ENCODE measurements around the gene DNAJA3. TPM values are rescaled to one million over a fixed set of nuclear protein-coding genes. Genes with fewer than 3 reads are reported as not detected.

Gene DNAJA3
- polyA plus RNA-seq, 1 experiment: 32.1 TPM

DNA sequence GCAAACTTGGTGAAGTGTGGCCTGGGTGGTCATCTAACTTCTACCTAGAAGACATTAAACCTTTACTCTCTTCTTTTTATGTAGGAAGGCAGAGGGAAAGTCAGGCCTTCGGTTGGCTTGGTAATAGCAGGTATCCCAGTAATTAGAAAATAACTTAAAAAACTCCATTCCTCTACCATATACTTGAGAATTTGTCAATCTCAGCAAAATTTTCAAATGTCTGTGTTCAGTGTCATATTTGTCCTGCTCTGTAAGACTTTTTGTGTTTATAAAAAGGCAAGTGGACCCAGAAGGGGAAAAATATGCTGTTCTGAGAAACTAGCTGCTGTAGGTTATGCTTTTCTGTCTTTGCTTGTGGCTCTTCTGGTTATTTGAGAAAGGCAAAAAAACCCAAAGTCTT, 56.3 kb downstream of the DNAJA3 start:
- POLR2A ChIA-PET: no interaction called here
- Histone ChIP-seq H3K9me3 (ENCODE audit: control insufficient read depth, insufficient read depth, low read length) (no peaks in the 10 kb centered on the region), H3K27me3 (ENCODE audit: control insufficient read depth, insufficient read depth, low read length) (no peaks in the 10 kb centered on the region), H3K4me3 (ENCODE audit: low read depth, low read length) (no peak overlapping the region), H3K27ac (ENCODE audit: low read depth, low read length) (no peak overlapping the region)
- CTCF ChIA-PET: no interaction called here
- TF ChIP-seq, protein P1, sequence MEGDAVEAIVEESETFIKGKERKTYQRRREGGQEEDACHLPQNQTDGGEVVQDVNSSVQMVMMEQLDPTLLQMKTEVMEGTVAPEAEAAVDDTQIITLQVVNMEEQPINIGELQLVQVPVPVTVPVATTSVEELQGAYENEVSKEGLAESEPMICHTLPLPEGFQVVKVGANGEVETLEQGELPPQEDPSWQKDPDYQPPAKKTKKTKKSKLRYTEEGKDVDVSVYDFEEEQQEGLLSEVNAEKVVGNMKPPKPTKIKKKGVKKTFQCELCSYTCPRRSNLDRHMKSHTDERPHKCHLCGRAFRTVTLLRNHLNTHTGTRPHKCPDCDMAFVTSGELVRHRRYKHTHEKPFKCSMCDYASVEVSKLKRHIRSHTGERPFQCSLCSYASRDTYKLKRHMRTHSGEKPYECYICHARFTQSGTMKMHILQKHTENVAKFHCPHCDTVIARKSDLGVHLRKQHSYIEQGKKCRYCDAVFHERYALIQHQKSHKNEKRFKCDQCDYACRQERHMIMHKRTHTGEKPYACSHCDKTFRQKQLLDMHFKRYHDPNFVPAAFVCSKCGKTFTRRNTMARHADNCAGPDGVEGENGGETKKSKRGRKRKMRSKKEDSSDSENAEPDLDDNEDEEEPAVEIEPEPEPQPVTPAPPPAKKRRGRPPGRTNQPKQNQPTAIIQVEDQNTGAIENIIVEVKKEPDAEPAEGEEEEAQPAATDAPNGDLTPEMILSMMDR (IDR thresholded peaks at IDR 0.05; ENCODE audit: low read depth, low read length): no peak
- no peak for DNase-seq (ENCODE audit: low read depth, low spot score)

- no peak for DNase-seq (ENCODE audit: low read depth, low spot score)
- Histone ChIP-seq H3K4me3 (ENCODE audit: low read depth, low read length) (no peak overlapping the region), H3K9me3 (ENCODE audit: control insufficient read depth, insufficient read depth, low read length) (no peaks in the 10 kb centered on the region), H3K27me3 (ENCODE audit: control insufficient read depth, insufficient read depth, low read length) (no peaks in the 10 kb centered on the region), H3K27ac (ENCODE audit: low read depth, low read length) (no peak overlapping the region)
- ChIA-PET POLR2A (no interaction called here), CTCF (interaction anchor here (0.5 to 0.9 kb wide), 3 partner anchors 10 to 69 kb away, joined by 3 to 4 read pairs (median 3); partner anchors contain the start of gene HMOX2)
- TF ChIP-seq, protein P1 (IDR thresholded peaks at IDR 0.05; ENCODE audit: low read depth, low read length): no peak
These were observed 60.6 kb downstream of the DNAJA3 start for GRCh38 chr16:4486126-4486893.

- CTCF ChIA-PET: no interaction called here
These were observed 62.4 kb downstream of the DNAJA3 start for GRCh38 chr16:4487955-4488498.

DNA sequence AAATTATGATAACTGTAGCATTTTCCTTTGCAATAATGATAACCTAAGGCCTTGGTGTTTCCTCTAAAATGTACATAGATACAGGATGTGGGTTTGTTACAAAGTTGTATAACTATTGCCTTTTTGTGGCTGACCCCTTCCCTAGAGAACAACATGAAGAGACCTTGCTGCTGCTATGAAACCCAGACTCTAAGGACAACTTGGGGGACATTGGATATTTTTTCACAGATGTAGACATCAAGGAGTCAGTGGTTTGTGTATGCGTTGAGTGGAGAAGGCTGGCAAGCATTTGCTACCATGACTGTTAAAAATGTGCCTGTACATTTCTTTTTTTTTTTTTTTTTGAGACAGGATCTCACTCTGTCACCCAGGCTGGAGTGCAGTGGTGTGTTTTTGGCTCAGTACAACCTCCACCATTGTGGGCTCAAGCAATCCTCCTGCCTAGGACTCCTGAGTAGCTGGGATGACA, 62.9 kb downstream of the DNAJA3 start:
- no peak for DNase-seq (ENCODE audit: low read depth, low spot score)
- TF ChIP-seq, protein P1 (IDR thresholded peaks at IDR 0.05; ENCODE audit: low read depth, low read length): no peak
- CTCF ChIA-PET: interaction anchor here (0.9 to 1.0 kb wide), 2 partner anchors 11 to 18 kb away, joined by 3 to 4 read pairs; no protein-coding TSS in a partner anchor
- H3K27ac ChIP-seq (ENCODE audit: low read depth, low read length): peak overlapping the region; percentile 40
- H3K4me3 ChIP-seq (ENCODE audit: low read depth, low read length): no peak overlapping the region
- POLR2A ChIA-PET: no interaction called here
- H3K9me3 ChIP-seq (ENCODE audit: control insufficient read depth, insufficient read depth, low read length): no peaks in the 10 kb centered on the region
- H3K27me3 ChIP-seq (ENCODE audit: control insufficient read depth, insufficient read depth, low read length): no peaks in the 10 kb centered on the region

More at GRCh38 chr16:4487955-4488498, 62.4 kb downstream of the DNAJA3 start:
- H3K27ac ChIP-seq (ENCODE audit: low read depth, low read length): no peak overlapping the region
- no peak for DNase-seq (ENCODE audit: low read depth, low spot score)
- H3K9me3 ChIP-seq (ENCODE audit: control insufficient read depth, insufficient read depth, low read length): no peaks in the 10 kb centered on the region
- no peak overlapping the region for H3K4me3 ChIP-seq (ENCODE audit: low read depth, low read length)
- TF ChIP-seq, protein P1 (IDR thresholded peaks at IDR 0.05; ENCODE audit: low read depth, low read length): no peak
- POLR2A ChIA-PET: no interaction called here
- H3K27me3 ChIP-seq (ENCODE audit: control insufficient read depth, insufficient read depth, low read length): no peaks in the 10 kb centered on the region

- ChIA-PET CTCF (interaction anchor here (0.9 to 1.0 kb wide), 3 partner anchors 11 to 57 kb away, joined by 3 to 5 read pairs (median 4); no protein-coding TSS in a partner anchor), POLR2A (no interaction called here)
- Histone ChIP-seq H3K9me3 (ENCODE audit: control insufficient read depth, insufficient read depth, low read length) (no peaks in the 10 kb centered on the region), H3K27ac (ENCODE audit: low read depth, low read length) (peak overlapping the region; percentile 84), H3K4me3 (ENCODE audit: low read depth, low read length) (no peak overlapping the region), H3K27me3 (ENCODE audit: control insufficient read depth, insufficient read depth, low read length) (no peaks in the 10 kb centered on the region)
- peak; percentile 50 for DNase-seq (ENCODE audit: low read depth, low spot score)
- TF ChIP-seq, protein P1 (IDR thresholded peaks at IDR 0.05; ENCODE audit: low read depth, low read length): no peak
These were observed 63.4 kb downstream of the DNAJA3 start for GRCh38 chr16:4489030-4489429.
